Measurements from ENCODE around the gene STX19.

The STX19 gene

DNA sequence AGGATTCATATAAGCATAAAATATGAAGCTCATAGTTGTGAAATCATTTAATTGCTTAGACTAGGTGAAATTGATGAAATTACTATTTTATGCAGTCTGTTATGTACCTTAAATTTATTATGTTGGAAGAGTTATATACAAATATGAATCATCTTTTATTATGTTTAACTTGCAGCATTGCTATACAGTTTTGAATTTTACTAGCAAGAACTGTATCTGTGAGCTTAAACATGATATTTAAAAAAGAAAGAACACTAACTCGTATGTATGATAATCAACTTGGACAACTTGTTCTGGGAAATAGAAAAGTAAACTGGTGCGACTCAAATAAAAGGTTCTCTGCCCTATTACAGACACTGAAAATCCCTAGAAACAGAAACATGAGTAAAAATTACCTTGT is 1.8 kb downstream of the STX19 start:
- DNase-seq, result no peak

DNA sequence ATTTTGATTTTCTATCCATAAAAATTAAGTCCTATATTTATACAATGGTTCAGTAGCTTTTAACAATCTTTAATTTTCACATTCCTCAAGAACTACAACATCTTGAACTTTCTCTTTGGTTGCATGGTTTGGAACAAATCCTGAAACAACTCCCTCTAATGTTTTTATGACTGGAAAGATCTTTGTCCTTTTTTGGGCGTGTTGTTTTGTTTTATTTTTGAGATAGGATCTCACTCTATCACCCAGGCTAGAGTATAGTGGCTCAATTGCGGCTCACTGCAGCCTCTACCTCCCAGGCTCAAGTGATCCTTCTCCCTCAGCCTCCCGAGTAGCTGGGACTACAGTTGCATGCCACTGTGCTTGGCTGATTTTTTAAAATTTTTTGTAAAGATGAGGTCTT is 4.0 kb downstream of the STX19 start:
- peak; percentile 34 for DNase-seq

DNA sequence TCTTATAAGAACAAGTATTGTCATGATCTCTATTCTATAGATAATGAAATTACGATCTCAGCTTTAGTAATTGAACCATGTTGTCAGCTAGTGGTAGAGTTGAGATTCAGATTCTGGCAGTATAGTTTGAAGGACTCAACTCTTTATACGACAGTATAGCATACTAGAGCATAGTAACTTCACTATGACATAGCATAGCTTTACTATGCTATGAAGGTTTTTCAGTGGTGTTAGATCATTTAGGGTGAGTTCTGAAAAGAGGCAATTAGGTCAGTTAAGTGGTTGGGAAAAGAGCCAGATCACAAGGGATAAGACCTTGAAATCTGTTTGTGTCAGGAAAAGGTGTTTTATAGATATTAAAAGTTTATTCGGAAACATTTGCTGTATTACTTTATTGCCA is 8.1 kb downstream of the STX19 start:
- no peak for DNase-seq

DNA sequence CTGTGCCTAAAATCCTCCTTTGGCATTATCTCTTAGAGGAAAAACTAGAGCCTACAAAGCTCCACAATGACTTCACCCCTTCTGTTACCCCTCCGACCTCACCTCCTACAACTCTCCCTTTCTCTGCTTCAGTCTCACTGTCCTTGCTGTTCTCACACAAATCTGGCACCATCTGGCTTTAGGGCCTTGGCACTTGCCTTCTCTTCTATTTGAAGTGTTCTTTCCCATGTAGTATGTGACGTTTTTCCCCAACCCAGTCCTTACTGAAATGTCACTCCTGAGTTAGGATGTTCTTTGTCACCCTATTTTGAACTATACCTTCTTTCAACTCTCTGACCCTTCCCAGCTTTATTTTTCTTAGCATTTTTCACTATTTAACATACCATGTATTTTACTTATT is 8.7 kb downstream of the STX19 start:
- DNase-seq, result no peak

DNA sequence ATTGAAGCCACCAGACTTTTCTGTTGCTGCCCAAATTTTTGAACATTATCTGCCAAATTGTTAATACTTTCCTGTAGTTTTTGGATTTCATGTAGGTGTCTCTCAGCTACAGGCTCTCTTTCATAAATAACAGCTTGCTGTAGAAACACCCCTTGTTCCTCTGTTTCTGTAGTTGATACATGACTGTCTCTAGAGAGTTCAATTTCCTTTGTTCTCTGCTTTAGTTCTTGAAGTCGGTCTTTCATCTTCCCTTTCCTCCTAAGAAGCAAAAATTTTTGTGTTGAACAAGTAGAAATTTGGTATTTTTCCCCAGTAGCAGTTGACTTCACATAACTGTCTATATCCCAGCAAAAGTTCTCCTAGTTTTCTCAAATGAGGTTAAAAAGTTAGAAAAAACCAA is 13.4 kb downstream of the STX19 start:
- no peak for DNase-seq

DNA sequence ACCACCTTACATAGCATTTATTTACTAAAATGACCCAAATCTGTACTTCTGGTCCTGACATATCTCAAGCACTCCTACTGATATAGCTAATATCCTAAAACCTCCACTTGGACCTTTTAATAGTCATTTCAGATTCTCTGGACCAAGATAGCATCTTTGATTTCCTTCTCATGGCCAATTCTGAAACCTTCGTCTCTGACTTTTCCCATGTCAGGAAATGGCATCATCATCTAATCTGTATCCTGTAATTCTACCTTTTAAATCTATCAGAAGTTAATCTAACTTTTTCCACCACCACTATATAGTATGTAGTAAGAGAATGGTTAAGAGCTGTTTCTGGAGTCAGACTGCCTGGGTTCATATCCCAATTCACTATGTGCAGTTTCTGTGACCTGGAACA is 16.2 kb downstream of the STX19 start:
- no peak for DNase-seq

DNA sequence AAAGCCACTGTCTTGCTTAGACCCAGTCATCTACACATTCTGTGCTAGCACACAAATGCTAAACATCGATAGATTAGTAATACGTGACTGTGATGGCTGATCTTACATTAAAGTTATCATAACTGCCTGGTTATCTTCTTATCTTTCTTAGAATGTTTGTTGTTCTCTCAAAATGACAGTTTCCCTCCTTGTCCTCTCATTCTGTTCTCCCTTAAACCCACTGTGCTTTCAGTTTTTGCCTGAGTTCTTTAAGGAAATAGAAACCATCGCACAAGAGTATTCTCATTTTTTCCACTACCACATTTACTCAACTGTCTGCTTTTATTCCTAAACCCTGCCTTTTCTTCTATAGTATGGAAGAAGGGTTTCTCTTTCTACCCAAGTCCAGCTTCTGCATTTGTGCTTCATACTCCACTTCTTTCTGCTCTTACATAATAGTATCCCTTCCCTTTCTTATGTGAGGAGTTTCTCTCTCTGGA is 17.1 kb downstream of the STX19 start:
- DNase-seq, result no peak

DNA sequence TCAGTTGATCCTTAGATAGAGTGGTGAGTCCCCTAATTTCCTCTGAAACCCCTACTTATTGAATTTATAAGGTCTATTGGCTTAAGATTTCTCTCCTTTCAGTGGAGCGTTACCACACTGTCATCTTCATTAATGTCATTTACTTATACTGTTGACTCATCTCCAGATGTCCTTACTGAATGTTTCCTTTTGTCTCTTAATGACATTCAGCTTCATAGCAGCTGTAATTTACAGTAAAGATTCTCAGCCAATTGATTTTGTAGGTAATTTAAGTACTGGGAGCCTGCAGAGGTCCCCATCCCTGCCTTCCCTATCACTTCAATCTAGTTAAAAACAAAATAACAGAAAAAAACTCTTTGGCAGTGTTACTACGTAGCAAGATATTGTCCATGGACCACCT is 18.8 kb downstream of the STX19 start:
- DNase-seq, result no peak

DNA sequence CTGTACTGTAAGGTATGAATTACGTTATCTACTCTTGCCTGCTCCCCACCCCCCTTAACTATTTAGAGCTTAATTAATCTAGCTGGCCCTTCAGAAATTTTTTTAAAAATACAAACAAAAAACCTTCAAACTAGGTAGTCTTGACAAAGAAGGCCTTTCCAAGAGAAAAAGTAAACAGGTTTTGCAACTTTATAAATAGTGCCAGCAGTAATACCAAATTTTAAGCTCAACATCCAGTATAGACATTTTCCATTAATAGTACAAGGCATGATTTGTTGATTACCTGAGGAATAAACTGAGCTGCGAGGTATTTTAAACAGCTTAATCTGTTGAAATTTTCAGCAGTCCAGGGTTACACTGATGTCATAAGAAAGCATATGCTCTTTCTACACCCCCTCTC is 20.1 kb downstream of the STX19 start:
- no peak for DNase-seq

DNA sequence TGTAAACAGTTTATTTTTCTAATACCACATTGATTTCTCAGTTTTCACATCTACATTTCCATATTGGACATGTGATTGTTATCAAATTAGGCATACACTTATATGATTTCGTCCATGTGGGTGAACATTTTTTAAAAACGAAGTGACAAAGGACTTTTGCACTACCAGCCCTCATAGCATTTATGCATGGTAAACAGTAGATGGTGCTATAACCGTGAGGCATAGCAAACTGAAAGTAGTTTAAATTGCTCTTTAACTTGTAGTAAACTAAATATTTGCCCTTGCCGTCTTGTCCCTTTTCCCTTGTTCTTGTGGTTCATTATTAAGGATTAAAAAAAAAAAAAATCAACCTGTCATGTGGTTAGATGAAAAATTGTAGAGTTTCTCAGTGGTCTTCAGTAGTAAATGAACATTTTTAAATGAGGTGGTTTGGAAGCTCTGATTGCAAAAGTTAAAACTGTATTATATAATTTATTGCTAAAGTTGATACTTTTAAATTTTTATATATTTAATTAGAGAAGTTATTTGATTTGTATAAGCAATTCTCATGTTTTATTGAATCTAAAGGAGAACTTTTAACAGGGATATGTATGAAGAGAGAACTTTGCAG is 24.0 kb downstream of the STX19 start:
- peak; percentile 61 for DNase-seq

DNA sequence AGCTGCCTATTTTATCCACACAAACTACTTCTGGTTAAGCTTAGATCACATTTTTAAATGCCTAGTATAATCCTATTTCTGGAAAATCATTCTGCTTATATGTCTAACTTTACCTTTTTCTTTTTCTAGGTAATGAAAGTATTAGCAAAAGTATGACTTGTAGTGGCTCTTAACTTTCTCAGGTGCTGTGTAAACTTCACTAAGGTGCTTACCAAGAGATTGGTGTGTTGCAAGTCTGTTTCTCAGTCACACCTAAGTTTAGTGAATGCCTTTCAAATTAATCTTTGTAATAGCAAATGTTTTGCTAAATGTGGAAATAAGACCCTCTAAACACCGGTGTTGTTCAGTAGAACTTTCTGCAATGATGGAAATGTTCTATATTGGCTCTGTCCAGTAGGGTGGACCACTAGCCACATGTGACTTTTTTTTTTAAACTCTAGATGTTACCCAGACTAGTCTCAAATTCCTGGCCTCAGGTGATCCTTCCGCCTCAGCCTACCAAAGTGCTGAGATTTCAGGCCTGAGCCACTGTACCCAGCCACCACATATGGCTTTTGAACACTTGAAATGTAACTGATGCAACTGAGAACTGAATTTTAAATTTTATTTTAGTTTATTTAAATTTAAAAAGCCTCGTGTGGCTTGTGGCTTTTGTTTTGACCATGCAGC is 26.4 kb downstream of the STX19 start:
- no peak for DNase-seq

DNA sequence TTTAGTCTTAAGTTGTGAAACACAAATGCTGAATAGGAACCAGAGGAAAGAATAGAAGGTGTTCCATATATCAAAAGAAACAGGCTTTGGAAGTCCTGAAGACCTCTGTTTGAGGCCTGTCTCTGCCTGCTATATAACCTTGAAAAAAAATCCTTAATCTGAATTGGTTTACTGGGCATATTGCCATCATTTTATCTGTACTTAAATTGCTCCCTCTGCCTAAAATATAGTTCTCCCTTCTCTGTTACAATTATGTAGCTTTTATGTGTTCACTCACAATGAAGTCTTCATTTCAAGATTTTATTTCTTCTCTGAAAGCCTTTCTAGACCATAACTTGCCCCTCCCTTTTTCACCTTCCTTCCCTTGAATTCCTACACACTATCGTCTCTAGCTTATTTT is 27.2 kb downstream of the STX19 start:
- no peak for DNase-seq

DNA sequence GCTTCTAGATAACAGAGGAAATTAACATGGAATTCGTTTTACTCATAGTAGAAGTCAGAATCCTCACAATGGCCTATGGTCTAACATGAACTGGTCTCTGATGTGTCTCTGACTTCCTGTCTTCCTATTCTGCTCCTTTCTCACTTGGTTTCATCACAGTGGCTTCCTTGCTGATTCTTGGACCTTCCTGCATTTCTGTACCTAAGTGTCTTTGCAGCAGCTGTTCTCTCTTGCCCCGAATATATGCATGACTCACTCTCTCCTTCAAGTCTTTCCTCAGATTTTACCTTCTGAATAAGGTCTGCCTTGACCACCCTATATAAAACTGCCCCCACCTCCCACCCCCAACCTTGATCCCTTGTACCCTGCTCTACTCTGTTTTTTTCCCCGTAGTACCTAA is 34.3 kb downstream of the STX19 start:
- DNase-seq, result no peak

DNA sequence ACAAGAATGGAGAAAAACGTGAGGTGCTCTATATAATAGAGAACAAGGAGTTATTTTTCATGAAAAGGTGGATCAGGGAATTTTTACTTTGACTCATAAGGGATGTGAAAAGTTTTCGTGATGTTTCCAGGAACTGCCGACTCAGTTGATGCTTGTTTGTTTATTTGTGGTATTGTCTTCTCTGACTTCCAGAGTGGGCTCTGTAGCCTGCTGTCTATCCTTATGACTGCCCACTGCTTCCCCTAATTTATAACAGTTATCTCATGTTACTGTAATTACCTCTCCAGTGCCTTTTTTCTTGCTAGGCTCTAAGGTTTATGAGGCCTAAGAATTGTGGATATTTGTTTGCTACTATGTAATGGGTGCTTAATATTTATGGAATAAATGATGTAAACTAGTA is 36.2 kb downstream of the STX19 start:
- DNase-seq, result no peak

DNA sequence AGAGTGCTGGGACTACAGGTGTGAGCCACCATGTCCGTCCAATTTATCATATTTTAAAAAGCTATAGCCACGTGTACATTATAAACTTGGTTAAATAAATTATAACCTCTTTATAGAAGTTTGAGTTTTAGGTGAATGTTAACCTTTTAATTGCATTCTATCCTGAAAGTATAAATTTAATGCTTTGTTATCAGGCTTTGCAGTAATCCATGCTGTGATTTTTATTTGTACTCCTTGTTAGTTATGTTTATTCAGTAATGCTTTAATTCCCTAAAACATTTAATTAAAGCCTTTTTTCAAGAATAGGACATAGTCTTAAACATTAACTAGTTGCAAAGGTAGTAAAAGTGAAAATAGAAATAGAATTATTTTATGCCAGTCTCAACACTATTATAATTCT is 36.8 kb downstream of the STX19 start:
- no peak for DNase-seq

DNA sequence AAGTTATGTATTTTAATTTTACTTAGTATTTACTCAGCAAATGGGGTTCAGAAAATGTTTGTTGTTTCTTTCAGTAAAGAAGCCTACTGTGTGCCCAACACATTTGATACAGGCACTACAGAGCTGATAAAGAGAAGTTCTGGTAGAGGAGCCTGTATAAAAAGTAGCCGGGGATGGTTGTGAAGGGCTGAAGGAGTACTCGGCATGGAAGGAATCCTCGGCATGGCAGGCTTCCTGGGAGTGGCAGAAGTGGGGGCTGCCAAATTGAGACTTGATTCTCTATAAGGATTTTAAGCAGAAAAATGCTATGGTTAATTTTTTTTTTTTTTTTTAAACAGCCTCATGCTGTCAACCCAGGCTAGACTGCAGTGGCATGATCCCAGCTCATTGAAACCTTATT is 39.2 kb downstream of the STX19 start:
- DNase-seq, result no peak

DNA sequence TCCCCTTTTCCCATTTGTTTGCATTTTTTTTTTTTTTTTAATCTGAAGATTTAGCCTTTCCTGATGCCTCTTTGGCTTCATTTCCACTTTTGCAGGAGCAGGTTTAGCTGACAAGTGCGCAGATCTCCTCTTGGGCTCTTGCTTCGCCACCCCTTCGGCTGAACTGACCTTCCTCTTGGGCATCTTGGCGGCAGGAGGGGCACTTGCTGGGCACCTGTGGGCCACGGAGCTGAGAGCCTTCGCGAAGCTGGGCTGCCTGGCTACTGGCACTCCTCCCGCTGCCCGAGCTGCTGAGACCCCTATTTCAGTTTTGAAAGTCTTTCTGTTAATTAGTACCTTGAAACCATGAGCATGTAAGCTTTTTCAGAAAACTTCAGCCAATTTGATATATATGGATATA is 39.6 kb downstream of the STX19 start:
- no peak for DNase-seq

DNA sequence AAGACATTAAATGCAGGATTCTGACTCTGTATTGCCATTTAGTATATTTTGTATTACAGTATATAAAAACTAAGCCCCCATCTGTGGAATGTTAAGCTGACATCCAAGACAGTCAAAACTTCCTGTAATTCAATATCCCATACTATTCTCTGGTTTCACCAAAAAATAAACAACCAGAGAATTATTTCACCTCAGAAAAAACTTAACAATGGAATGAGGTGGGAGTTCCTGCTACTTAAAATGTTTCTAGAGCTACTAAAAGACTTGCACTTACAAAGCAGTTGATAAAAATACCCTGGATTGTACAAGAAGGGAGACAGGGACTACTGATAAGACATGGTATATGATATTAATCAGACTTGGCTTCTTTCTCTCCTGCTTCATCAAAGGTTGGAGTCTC is 40.1 kb downstream of the STX19 start:
- DNase-seq, result peak; percentile 30

DNA sequence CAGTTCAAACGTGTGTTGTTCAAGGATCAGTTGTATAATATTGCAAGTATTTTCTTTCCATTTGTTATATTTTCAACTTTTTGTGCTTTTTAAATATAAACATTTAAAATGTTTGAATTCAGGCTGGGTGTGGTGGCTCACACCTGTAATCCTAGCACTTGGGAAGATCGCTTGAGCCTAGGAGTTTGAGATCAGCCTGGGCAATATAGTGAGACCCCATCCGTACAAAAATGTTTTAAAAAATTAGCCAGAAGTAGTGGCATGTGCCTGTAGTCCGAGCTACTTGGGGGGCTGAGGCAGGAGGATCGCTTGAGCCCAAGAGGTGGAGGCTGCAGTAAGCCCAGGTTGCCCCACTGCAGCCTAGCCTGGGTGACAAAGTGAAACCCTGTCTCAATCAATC is 43.8 kb downstream of the STX19 start:
- no peak for DNase-seq

DNA sequence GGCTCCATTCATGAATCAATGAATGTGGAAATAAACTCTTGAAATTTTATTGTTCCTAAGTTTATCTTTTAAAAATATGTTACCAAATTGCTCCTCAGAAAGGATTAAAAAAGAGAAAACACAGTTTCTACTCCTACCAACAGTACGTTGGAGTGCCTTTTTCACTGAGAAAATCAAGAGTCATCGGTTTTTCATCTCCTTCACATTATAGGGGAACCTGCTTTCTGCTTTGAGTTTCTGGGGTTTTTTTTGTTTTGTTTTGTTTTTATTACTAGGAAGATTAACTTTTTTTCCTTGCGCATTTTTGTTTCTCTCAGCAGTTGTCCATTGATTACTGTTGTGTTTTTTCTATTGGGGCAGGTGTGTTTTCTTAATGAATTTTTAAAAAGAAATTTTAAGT is 45.0 kb downstream of the STX19 start:
- no peak for DNase-seq

DNA sequence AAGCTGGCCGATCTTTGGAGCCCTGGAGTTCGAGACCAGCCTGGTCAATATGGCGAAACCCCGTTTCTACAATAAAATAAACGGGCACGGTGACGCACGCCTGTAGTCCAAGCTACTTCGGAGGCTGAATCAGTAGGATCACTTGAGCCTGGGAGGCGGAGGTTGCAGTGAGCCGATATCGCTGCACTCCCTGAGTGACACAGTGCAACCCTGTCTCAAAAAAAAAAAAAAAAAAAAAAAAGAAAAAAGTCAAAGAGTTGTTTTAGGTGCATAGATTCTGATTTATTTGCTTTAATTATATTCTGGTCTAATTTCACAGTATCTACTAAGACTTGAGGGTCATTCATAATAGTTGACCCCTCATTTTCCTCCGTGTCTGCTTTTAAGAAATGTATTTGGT is 46.7 kb downstream of the STX19 start:
- no peak for DNase-seq

DNA sequence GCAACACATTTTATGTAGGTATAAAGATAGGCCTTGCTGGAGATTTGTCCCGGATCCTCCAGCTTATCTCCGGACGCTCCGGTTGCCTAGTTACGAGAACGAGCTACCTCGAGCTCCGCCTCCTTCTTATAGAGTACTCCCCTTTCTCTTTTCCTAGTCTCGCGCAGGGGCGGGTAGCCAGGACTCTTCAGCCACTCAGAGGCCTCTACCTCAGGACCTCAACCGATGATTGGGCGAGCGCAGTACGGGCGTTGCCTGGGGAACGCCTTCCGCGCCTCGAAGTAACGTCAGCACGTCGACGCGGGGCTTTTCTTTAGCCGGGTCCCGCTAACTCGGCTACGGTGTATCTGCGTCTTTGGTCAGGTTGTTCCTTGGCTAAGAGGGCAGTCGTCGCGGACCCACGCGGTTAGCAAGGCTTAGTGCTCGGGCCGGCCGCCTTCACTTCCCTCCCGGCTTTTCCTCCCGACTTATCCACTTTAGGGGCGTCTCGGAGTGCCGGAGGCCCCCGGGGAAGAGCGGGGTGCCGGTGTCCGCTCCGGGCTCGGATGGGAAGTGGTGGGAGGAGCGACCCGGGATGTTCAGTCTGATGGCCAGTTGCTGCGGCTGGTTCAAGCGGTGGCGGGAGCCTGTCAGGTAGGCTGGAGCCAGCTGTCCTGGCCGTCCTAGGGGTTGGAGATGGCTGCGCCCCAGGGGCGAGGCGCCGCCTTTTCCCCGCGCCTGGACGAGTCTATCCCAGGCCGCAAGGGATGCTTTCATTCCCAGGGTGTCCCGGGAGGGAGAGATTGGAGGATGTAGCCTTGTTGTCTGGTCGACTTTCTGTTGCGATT is 48.3 kb downstream of the STX19 start, which contains the start of gene ARL13B:
Gene ARL13B, plus strand, starts transcription at position 306 of the 827 bp plus-strand sequence. Its CDS starts 269 bp downstream, at position 575.
- peak; percentile 98 for DNase-seq

DNA sequence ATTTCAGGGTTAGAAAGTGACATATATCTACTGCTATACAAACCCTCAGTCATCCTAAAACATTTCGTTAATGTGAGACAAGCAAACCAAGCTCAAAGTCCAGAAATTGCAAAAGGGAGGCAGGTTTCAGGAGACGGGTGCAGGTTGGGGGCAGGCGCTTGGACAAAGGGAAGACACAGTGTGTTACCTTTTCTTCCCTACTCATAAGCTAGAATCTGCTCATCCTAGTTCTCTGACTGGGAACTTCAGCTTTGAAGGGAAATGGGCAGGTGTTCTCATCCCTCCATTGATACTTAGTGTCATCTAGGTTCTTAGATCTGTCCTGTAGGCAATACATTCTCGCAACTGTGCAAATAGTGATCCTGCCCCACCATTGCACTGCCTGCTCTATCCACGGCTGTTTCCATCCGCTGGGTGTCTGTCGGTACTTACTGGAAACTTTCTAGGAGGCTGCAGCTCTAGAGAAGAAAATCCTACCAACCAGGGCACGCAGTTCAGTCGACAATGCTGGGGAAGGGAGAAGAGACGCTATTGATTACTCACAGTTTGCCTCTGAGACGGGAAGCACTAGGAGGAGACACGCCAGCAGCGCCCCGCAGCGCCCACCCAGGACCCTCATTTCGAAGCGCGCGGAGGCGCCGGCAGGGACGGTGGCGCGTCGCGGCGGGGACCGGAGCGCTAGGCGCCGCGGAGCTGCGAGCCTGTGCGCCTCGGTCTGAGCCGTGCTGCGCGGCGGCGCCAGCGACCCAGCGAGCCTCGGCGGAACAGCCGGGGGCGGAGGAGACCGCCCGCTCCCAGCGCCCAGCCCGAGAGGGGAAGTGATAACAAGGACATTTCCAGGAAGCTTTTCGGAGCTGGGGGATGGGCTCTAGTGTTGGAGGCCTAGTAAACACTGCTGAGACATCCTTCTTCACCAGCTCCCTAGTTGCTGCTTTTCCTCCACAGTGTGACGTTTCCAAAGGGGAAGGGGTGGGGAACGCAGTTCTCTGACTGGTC is 55.0 kb downstream of the STX19 start, which contains the start of gene PROS1:
Gene PROS1, minus strand, starts transcription at position 766 of the 996 bp plus-strand sequence. Its CDS starts 147 bp downstream, at position 619.
- peak; percentile 79 for DNase-seq

Measured in fibroblast of skin of right quadriceps (primary cell).